ENCODE data around the gene ALG2. TPM values are rescaled to one million over a fixed set of nuclear protein-coding genes. Genes with fewer than 3 reads are reported as not detected.

The ALG2 gene
- total RNA-seq, 2 experiments from 2014 or later: 26.5 to 35.2 TPM

DNA sequence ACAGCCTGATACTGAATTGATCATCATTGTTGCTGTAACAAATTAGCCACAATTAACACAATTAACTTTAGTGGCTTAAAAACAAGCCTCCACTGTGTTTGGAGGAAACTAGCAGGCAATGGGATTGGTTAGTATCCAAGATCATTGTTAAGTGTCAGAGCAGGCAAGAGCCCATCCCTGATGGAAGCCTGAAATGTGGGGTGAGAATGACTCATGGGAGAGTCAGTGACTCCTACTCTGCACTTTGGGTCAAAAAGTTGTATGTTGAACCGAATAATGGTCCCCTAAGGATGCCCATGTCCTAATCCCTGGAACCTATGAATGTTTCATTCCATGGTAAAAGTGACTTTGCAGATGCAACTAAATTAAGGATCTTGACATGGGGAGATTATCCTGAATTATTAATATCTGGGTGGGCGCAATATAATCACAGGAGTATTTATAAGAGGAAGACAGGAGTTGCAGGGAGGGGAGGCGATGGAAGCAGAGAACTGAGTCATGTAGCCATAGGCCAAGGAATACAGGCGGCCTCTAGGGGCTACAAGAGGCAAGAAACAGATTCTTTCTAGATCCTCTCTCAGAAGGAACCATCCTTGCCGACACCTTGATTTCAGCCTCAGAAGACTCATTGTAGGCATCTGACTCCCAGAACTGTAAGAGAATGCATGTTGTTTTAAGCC, 28.8 kb downstream of the ALG2 start:
- no peaks in the 10 kb centered on the region for H3K9me2 ChIP-seq (ENCODE audit: insufficient read depth, low read length)
- peak; percentile 34 for DNase-seq (ENCODE audit: low spot score)
- H2AFZ ChIP-seq (ENCODE audit: low read length): no peak overlapping the region
- TF ChIP-seq EZH2phosphoT487 (IDR thresholded peaks at IDR 0.05; ENCODE audit: borderline replicate concordance, low read depth, low read length): no peak
- TF ChIP-seq, protein P1, sequence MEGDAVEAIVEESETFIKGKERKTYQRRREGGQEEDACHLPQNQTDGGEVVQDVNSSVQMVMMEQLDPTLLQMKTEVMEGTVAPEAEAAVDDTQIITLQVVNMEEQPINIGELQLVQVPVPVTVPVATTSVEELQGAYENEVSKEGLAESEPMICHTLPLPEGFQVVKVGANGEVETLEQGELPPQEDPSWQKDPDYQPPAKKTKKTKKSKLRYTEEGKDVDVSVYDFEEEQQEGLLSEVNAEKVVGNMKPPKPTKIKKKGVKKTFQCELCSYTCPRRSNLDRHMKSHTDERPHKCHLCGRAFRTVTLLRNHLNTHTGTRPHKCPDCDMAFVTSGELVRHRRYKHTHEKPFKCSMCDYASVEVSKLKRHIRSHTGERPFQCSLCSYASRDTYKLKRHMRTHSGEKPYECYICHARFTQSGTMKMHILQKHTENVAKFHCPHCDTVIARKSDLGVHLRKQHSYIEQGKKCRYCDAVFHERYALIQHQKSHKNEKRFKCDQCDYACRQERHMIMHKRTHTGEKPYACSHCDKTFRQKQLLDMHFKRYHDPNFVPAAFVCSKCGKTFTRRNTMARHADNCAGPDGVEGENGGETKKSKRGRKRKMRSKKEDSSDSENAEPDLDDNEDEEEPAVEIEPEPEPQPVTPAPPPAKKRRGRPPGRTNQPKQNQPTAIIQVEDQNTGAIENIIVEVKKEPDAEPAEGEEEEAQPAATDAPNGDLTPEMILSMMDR (conservative IDR thresholded peaks at IDR 0.05; ENCODE audit: low read length): peak; percentile 71
- no peak overlapping the region for H3K27ac ChIP-seq (ENCODE audit: low read depth, low read length, poor library complexity, severe bottlenecking)
- H3K4me2 ChIP-seq (ENCODE audit: low read length): no peak overlapping the region
- POLR2A ChIA-PET: interaction anchor here (1.6 kb wide), 1 partner anchor 29 kb away, joined by 4 read pairs; the partner anchor contains the start of genes ALG2 and SEC61B
- no peaks in the 10 kb centered on the region for H3K36me3 ChIP-seq (ENCODE audit: insufficient read depth, low read length)
- intact Hi-C loops (cut with micrococcal nuclease; ENCODE audit: unreplicated experiment): no loop called here
- no peak overlapping the region for H3K4me3 ChIP-seq (ENCODE audit: low read depth, low read length, poor library complexity, severe bottlenecking)
- peaks cover 1% of the 10 kb centered on the region for H3K4me1 ChIP-seq (ENCODE audit: insufficient read depth, low read length, poor library complexity, severe bottlenecking)
- no peaks in the 10 kb centered on the region for H4K20me1 ChIP-seq (ENCODE audit: insufficient read depth, low read length)
- H3K9me3 ChIP-seq (ENCODE audit: low read length): no peaks in the 10 kb centered on the region
- H3K79me2 ChIP-seq (ENCODE audit: insufficient read depth, low read depth, low read length): no peaks in the 10 kb centered on the region
- no TSS peak for BruUV-seq (replicated peaks)
- CTCF ChIA-PET (ENCODE audit: unreplicated experiment): no interaction called here

DNA sequence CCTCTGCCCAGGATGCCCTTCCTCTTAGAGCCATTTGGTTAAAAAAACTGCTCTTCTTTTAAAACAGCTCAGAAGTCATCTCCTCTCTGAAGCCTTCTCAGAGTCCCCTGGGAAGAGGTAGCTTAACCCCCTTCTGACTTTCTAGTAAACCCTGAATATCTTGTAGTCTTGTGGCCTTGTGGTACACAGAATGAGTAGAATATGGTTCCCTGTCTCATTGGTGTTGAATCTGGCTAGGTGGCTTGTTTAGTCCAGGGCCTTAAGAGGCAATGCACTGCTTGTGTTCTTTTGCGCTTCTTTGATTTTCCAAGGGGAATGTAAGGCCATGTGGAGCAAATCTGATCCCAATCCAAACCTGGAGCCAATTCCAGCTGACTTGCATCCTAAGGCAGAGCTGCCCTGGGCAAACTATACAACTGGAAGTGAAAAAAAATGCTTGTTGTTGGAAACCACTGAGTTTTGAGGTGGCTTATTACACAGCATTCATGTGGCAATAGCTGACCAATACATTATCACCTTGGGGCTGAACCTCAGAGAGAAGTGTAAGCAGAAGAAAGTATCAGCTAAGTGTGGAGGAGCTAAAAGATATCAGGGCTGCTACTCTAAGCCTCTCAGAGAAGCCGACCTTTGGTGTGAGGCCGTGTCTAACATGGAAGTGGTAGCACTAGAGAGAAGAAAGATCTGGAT, 31.0 kb downstream of the ALG2 start:
- no TSS peak for BruUV-seq (replicated peaks)
- POLR2A ChIA-PET: interaction anchor here (0.7 kb wide), 1 partner anchor 49 kb away, joined by 3 read pairs; no protein-coding TSS in a partner anchor
- Histone ChIP-seq H3K79me2 (ENCODE audit: insufficient read depth, low read depth, low read length) (no peaks in the 10 kb centered on the region), H3K4me3 (ENCODE audit: low read depth, low read length, poor library complexity, severe bottlenecking) (no peak overlapping the region), H3K36me3 (ENCODE audit: insufficient read depth, low read length) (no peaks in the 10 kb centered on the region), H2AFZ (ENCODE audit: low read length) (no peak overlapping the region), H3K9me3 (ENCODE audit: low read length) (no peaks in the 10 kb centered on the region), H3K9me2 (ENCODE audit: insufficient read depth, low read length) (no peaks in the 10 kb centered on the region), H4K20me1 (ENCODE audit: insufficient read depth, low read length) (no peaks in the 10 kb centered on the region), H3K4me2 (ENCODE audit: low read length) (no peak overlapping the region), H3K27ac (ENCODE audit: low read depth, low read length, poor library complexity, severe bottlenecking) (no peak overlapping the region), H3K4me1 (ENCODE audit: insufficient read depth, low read length, poor library complexity, severe bottlenecking) (peaks cover 19% of the 10 kb centered on the region)
- intact Hi-C loops (cut with micrococcal nuclease; ENCODE audit: unreplicated experiment): no loop called here
- DNase-seq (ENCODE audit: low spot score): no peak
- TF ChIP-seq, protein P1 (conservative IDR thresholded peaks at IDR 0.05; ENCODE audit: low read length): no peak
- TF ChIP-seq EZH2phosphoT487 (IDR thresholded peaks at IDR 0.05; ENCODE audit: borderline replicate concordance, low read depth, low read length): no peak
- CTCF ChIA-PET (ENCODE audit: unreplicated experiment): no interaction called here
